Esophagus squamous epithelium (tissue), 4 donors: ENCODE data around the gene PXK.

ENCODE experiments used
- POLR2A ChIP-seq, 4 donors: fragments of 450-650 bp; IDR thresholded peaks; one replicate each; pipeline ENCODE4 v1.6.1; 2017; ENCODE audit warnings: antibody characterized with exemption in 4 of 4, mild to moderate bottlenecking in 4 of 4, moderate library complexity in 3 of 4
- TF ChIP-seq, protein P1 (sequence below), 6 experiments: fragments of 450-650 bp in 4 of 6; fragments of 200-600 bp in 2 of 6; sonication (generic) in 2 of 6; IDR thresholded peaks; one replicate each; pipeline ENCODE4 v1.5.1; 2016 to 2019; ENCODE audit warnings: antibody characterized with exemption in 6 of 6, mild to moderate bottlenecking in 4 of 6, moderate library complexity in 4 of 6

DNA sequence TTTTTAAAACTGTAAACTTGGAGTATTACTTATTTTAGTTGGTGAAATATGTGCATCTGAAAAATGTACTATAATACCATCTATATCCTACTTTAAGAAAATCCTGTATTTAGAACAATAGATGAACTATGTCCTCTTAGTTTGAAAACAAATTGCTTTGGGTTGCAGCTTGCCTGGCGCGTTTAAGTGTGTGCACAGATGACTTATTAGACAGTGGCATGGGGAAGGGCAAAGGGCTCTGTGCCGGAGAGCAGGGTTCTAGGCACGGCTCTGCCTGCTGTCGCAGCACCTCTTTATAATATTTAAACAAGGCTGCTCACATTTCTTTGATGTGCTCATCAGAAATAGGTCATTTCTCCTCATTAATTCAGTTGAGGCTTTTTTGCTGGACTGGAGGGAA is 10.0 kb downstream of the PXK start:
- TF ChIP-seq, protein P1, sequence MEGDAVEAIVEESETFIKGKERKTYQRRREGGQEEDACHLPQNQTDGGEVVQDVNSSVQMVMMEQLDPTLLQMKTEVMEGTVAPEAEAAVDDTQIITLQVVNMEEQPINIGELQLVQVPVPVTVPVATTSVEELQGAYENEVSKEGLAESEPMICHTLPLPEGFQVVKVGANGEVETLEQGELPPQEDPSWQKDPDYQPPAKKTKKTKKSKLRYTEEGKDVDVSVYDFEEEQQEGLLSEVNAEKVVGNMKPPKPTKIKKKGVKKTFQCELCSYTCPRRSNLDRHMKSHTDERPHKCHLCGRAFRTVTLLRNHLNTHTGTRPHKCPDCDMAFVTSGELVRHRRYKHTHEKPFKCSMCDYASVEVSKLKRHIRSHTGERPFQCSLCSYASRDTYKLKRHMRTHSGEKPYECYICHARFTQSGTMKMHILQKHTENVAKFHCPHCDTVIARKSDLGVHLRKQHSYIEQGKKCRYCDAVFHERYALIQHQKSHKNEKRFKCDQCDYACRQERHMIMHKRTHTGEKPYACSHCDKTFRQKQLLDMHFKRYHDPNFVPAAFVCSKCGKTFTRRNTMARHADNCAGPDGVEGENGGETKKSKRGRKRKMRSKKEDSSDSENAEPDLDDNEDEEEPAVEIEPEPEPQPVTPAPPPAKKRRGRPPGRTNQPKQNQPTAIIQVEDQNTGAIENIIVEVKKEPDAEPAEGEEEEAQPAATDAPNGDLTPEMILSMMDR (IDR thresholded peaks at IDR 0.05), result no peak
- no peak for TF ChIP-seq POLR2A (IDR thresholded peaks at IDR 0.05)
